ENCODE data around the gene EFHB. TPM values are rescaled to one million over a fixed set of nuclear protein-coding genes. Genes with fewer than 3 reads are reported as not detected.

EFHB gene
- total and polyA plus RNA-seq, 10 of the 15 experiments (the other 5 are each of a cell fraction or from before 2014, with no cell fraction given) = 0.12 to 0.95 (median 0.53) TPM; not detected in 3

DNA sequence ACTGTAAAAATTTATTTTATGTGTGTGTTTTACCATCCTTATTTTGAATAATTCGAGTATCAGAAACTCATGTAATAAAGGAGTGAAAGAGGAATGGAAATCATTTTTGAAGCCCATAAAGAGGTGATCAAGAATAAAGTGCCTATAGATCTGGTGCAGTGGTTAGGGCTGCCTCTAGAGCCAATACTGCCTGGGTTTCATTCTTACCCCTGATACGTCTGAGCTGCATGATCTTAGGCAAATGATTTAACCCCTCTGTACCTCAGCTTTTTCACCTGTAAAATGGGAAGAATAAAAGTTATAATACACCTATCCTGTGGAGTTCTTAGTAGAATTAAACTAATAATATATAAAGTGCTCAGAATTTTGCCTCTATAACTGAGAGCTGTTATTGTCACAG lies 30.4 kb downstream of the EFHB start:
- Histone ChIP-seq H3K27me3 (replicated peaks in 1 of 2; ENCODE audit: control insufficient read depth in 2 of 2, insufficient read depth in 2 of 2, low read length in 1 of 2) (no peaks in the 10 kb centered on the region), H3K9me3 (replicated peaks; ENCODE audit: control insufficient read depth, insufficient read depth, low read length) (no peaks in the 10 kb centered on the region), H4K20me1 (ENCODE audit: control insufficient read depth, insufficient read depth) (no peaks in the 10 kb centered on the region), H3K36me3 (ENCODE audit: control insufficient read depth in 2 of 2, insufficient read depth in 2 of 2, low read length in 1 of 2) (no peaks in the 10 kb centered on the region), H3K79me2 (ENCODE audit: control insufficient read depth, insufficient read depth, low read length) (no peaks in the 10 kb centered on the region), H3K4me1 (ENCODE audit: control insufficient read depth, insufficient read depth, low read length) (no peaks in the 10 kb centered on the region), H2AFZ (ENCODE audit: control insufficient read depth, low read depth, low read length) (no peak overlapping the region), H3K27ac (ENCODE audit: control insufficient read depth, insufficient read depth) (no peak overlapping the region), H3K4me3 (no peak overlapping the region), H3K9ac (ENCODE audit: control insufficient read depth, insufficient read depth, low read length) (no peak overlapping the region), H3K4me2 (ENCODE audit: control insufficient read depth, insufficient read depth) (no peak overlapping the region)
- TF ChIP-seq JUNB (IDR thresholded peaks at IDR 0.05) (no peak), FOXK2 (IDR thresholded peaks at IDR 0.05) (no peak), ZNF274 (IDR thresholded peaks at IDR 0.05; ENCODE audit: insufficient read depth, insufficient read length) (no peak), MEF2B (IDR thresholded peaks at IDR 0.05; ENCODE audit: partially characterized antibody, poor library complexity, severe bottlenecking) (no peak), TCF7 (IDR thresholded peaks at IDR 0.05; ENCODE audit: borderline replicate concordance) (no peak), GATAD2B (conservative IDR thresholded peaks at IDR 0.05; ENCODE audit: low read depth) (no peak), ATF7 (IDR thresholded peaks at IDR 0.05; ENCODE audit: low read depth) (no peak), SUZ12 (IDR thresholded peaks at IDR 0.05; ENCODE audit: unreplicated experiment) (no peak), BMI1 (IDR thresholded peaks at IDR 0.05; ENCODE audit: borderline replicate concordance) (no peak), NR2C2 (IDR thresholded peaks at IDR 0.05; ENCODE audit: borderline replicate concordance, control insufficient read depth, insufficient read length, low read depth) (no peak)
- TF ChIP-seq, protein P1, sequence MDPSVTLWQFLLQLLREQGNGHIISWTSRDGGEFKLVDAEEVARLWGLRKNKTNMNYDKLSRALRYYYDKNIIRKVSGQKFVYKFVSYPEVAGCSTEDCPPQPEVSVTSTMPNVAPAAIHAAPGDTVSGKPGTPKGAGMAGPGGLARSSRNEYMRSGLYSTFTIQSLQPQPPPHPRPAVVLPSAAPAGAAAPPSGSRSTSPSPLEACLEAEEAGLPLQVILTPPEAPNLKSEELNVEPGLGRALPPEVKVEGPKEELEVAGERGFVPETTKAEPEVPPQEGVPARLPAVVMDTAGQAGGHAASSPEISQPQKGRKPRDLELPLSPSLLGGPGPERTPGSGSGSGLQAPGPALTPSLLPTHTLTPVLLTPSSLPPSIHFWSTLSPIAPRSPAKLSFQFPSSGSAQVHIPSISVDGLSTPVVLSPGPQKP (IDR thresholded peaks at IDR 0.05; ENCODE audit: low read depth, low read length) = no peak
- TF ChIP-seq, protein P2, sequence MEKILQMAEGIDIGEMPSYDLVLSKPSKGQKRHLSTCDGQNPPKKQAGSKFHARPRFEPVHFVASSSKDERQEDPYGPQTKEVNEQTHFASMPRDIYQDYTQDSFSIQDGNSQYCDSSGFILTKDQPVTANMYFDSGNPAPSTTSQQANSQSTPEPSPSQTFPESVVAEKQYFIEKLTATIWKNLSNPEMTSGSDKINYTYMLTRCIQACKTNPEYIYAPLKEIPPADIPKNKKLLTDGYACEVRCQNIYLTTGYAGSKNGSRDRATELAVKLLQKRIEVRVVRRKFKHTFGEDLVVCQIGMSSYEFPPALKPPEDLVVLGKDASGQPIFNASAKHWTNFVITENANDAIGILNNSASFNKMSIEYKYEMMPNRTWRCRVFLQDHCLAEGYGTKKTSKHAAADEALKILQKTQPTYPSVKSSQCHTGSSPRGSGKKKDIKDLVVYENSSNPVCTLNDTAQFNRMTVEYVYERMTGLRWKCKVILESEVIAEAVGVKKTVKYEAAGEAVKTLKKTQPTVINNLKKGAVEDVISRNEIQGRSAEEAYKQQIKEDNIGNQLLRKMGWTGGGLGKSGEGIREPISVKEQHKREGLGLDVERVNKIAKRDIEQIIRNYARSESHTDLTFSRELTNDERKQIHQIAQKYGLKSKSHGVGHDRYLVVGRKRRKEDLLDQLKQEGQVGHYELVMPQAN (conservative IDR thresholded peaks at IDR 0.05) = no peak
- TF ChIP-seq, protein P3, sequence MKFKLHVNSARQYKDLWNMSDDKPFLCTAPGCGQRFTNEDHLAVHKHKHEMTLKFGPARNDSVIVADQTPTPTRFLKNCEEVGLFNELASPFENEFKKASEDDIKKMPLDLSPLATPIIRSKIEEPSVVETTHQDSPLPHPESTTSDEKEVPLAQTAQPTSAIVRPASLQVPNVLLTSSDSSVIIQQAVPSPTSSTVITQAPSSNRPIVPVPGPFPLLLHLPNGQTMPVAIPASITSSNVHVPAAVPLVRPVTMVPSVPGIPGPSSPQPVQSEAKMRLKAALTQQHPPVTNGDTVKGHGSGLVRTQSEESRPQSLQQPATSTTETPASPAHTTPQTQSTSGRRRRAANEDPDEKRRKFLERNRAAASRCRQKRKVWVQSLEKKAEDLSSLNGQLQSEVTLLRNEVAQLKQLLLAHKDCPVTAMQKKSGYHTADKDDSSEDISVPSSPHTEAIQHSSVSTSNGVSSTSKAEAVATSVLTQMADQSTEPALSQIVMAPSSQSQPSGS (IDR thresholded peaks at IDR 0.05; ENCODE audit: low read length) = no peak
- FAIRE-seq (no peak), ATAC-seq (no peak), DNase-seq (ENCODE audit: low read depth, low spot score) (no peak)
- intact Hi-C loops (cut with micrococcal nuclease; ENCODE audit: unreplicated experiment) (no loop called here), in situ Hi-C loops (cut with MboI) (no loop called here)
- ChIA-PET CTCF (no interaction called here), RAD21 (ENCODE audit: unreplicated experiment) (no interaction called here), SMC1A (ENCODE audit: uncharacterized antibody, unreplicated experiment) (no interaction called here), POLR2A (no interaction called here)
- BruUV-seq (replicated peaks) = no TSS peak
- 19% methylated on average over 2 of the region's 2 CpGs for WGBS (ENCODE audit: insufficient coverage, insufficient replicate concordance, low lambda C conversion rate, missing lambda C conversion rate)

All from GM12878 (cell line).